GM19468 (cell line): ENCODE results near the gene DMD.
A peak's percentile ranks its signal among the peaks of the same experiment; 100 is the strongest.

Source experiments
- ATAC-seq: cut with Tn5 transposase; IDR thresholded peaks from one replicate; pipeline ENCODE4 v1.9.1; 2021; ENCODE audit warnings: mild to moderate bottlenecking, moderate library complexity, moderate number of reproducible peaks; ENCODE audit not compliant: unreplicated experiment; ENCODE audit errors: extremely low read depth

DMD gene

GRCh38 chrX:32678487-32678886 lies 532.9 kb downstream of the DMD start:
- ATAC-seq: no peak

- ATAC-seq: no peak
Observed at GRCh38 chrX:32673193-32673592, 538.2 kb downstream of the DMD start.

GRCh38 chrX:32662516-32662915 lies 548.8 kb downstream of the DMD start:
- ATAC-seq: no peak

- ATAC-seq: no peak
Observed at GRCh38 chrX:32644476-32645245, 566.7 kb downstream of the DMD start.

GRCh38 chrX:32642283-32642682 lies 569.1 kb downstream of the DMD start:
- no peak for ATAC-seq

- no peak for ATAC-seq
Observed at GRCh38 chrX:32618154-32618553, 593.2 kb downstream of the DMD start.

GRCh38 chrX:32614707-32615106 lies 596.6 kb downstream of the DMD start:
- ATAC-seq: no peak

- no peak for ATAC-seq
Observed at GRCh38 chrX:32599156-32599555, 612.2 kb downstream of the DMD start.

GRCh38 chrX:32598707-32599106 lies 612.6 kb downstream of the DMD start:
- ATAC-seq: no peak

GRCh38 chrX:32597777-32598176 lies 613.6 kb downstream of the DMD start:
- ATAC-seq: no peak

- ATAC-seq: no peak
Observed at GRCh38 chrX:32592786-32593185, 618.6 kb downstream of the DMD start.

GRCh38 chrX:32591589-32591988 lies 619.8 kb downstream of the DMD start:
- ATAC-seq: no peak

- no peak for ATAC-seq
Observed at GRCh38 chrX:32582729-32583128, 628.6 kb downstream of the DMD start.

GRCh38 chrX:32576885-32577284 lies 634.5 kb downstream of the DMD start:
- ATAC-seq: no peak

GRCh38 chrX:32572644-32573043 lies 638.7 kb downstream of the DMD start:
- no peak for ATAC-seq

GRCh38 chrX:32571579-32571978 lies 639.8 kb downstream of the DMD start:
- ATAC-seq: no peak

GRCh38 chrX:32562261-32562660 lies 649.1 kb downstream of the DMD start:
- no peak for ATAC-seq

GRCh38 chrX:32545101-32545500 lies 666.2 kb downstream of the DMD start:
- no peak for ATAC-seq

GRCh38 chrX:32538554-32538953 lies 672.8 kb downstream of the DMD start:
- no peak for ATAC-seq

GRCh38 chrX:32533848-32534247 lies 677.5 kb downstream of the DMD start:
- no peak for ATAC-seq

- ATAC-seq: no peak
Observed at GRCh38 chrX:32532262-32532661, 679.1 kb downstream of the DMD start.

GRCh38 chrX:32530802-32531403 lies 680.4 kb downstream of the DMD start:
- peak; percentile 57 for ATAC-seq
